ENCODE results near the gene PDIA3.

The PDIA3 gene

GRCh38 chr15:43748376-43748775, 2.1 kb downstream of the PDIA3 start:
- peak; percentile 6 for DNase-seq (ENCODE audit: low read depth, low spot score)
- no peak overlapping the region for H3K4me3 ChIP-seq (ENCODE audit: low read depth, low read length)
- no peak for TF ChIP-seq CTCF (IDR thresholded peaks at IDR 0.05; ENCODE audit: low read depth, low read length)
- in situ Hi-C loops (cut with HindIII; ENCODE audit: low sequenced_read_pairs) = no loop called here

GRCh38 chr15:43749690-43750345, 3.6 kb downstream of the PDIA3 start:
- H3K4me3 ChIP-seq (ENCODE audit: low read depth, low read length) = no peak overlapping the region

GRCh38 chr15:43751885-43752284, 5.6 kb downstream of the PDIA3 start:
- no peak for DNase-seq (ENCODE audit: low read depth, low spot score)
- TF ChIP-seq CTCF (IDR thresholded peaks at IDR 0.05; ENCODE audit: low read depth, low read length) = no peak
- in situ Hi-C loops (cut with HindIII; ENCODE audit: low sequenced_read_pairs) = no loop called here
- no peak overlapping the region for H3K4me3 ChIP-seq (ENCODE audit: low read depth, low read length)

More at GRCh38 chr15:43749690-43750345, 3.6 kb downstream of the PDIA3 start:
- TF ChIP-seq CTCF (IDR thresholded peaks at IDR 0.05; ENCODE audit: low read depth, low read length) = no peak
- in situ Hi-C loops (cut with HindIII; ENCODE audit: low sequenced_read_pairs) = no loop called here
- DNase-seq (ENCODE audit: low read depth, low spot score) = peak; percentile 7

GRCh38 chr15:43762824-43763223, 16.6 kb downstream of the PDIA3 start:
- no peak for TF ChIP-seq CTCF (IDR thresholded peaks at IDR 0.05; ENCODE audit: low read depth, low read length)
- in situ Hi-C loops (cut with HindIII; ENCODE audit: low sequenced_read_pairs) = no loop called here
- DNase-seq (ENCODE audit: low read depth, low spot score) = peak; percentile 16
- no peak overlapping the region for H3K4me3 ChIP-seq (ENCODE audit: low read depth, low read length)

- no peak overlapping the region for H3K4me3 ChIP-seq (ENCODE audit: low read depth, low read length)
- in situ Hi-C loops (cut with HindIII; ENCODE audit: low sequenced_read_pairs) = no loop called here
- TF ChIP-seq CTCF (IDR thresholded peaks at IDR 0.05; ENCODE audit: low read depth, low read length) = no peak
- no peak for DNase-seq (ENCODE audit: low read depth, low spot score)
Measured at GRCh38 chr15:43763819-43764446, 17.7 kb downstream of the PDIA3 start.

GRCh38 chr15:43769584-43770228, 23.5 kb downstream of the PDIA3 start:
- in situ Hi-C loops (cut with HindIII; ENCODE audit: low sequenced_read_pairs) = no loop called here
- peak; percentile 58 for DNase-seq (ENCODE audit: low read depth, low spot score)
- peak; percentile 95 for TF ChIP-seq CTCF (IDR thresholded peaks at IDR 0.05; ENCODE audit: low read depth, low read length)
- no peak overlapping the region for H3K4me3 ChIP-seq (ENCODE audit: low read depth, low read length)

All from astrocyte of the spinal cord (primary cell).